Measurements from ENCODE around the gene HAT1.

HAT1 gene

DNA sequence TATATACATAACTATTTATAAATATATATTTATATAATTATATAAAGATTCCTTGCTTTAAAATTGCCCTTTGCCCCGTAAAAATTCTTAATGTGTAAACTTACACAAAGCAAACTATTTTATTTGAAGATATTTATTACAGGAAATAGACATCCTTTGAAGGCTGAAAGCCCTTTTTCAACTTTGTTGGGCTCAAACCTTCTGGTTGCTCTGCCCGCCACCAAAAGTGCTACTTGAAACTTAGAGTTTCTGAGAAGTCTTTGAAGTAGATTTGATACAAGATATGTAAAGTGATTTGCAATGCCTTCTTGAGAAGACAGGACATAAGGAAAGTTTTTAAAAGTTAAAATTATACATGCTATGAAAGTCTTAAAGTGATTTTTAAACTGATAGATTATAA, 40.9 kb downstream of the HAT1 start:
- Histone ChIP-seq H3K9ac (ENCODE audit: insufficient read length, low read depth) (no peak overlapping the region), H3K9me3 (ENCODE audit: insufficient read depth, low read length) (no peaks in the 10 kb centered on the region), H3K36me3 (ENCODE audit: insufficient read depth, insufficient read length, low read length) (peaks cover 29% of the 10 kb centered on the region), H3K27me3 (ENCODE audit: insufficient read depth, insufficient read length) (no peaks in the 10 kb centered on the region), H3K4me1 (ENCODE audit: insufficient read depth, insufficient read length) (no peaks in the 10 kb centered on the region), H3K4me3 (ENCODE audit: insufficient read length, low read depth) (no peak overlapping the region)
- no peak for DNase-seq (ENCODE audit: low read depth, low spot score)
- TF ChIP-seq ZNF274 (IDR thresholded peaks at IDR 0.05; ENCODE audit: low read depth, low read length) (no peak), YY1 (IDR thresholded peaks at IDR 0.05; ENCODE audit: insufficient read depth, insufficient read length) (no peak), SUZ12 (IDR thresholded peaks at IDR 0.05; ENCODE audit: extremely low read depth, insufficient read depth, insufficient read length) (no peak)

DNA sequence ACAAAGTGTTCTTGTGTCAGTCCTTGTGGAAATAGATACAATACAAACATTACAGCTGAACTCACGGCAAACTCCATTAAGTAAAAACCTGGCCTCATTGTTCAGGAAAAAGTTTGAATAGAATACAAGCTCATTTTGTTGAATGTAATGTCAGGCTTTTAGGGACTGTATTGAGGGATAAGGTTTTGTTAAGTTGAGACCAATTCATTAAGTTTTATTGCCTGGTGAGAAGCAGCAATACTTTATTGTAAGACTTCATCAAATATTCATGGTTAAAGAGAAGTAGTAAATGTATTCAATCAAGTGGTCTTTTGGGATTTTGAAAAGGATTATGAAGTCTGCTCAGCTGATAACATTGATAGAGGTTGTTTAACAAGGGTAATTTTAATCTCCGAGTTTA, 42.0 kb downstream of the HAT1 start:
- Histone ChIP-seq H3K4me1 (ENCODE audit: insufficient read depth, insufficient read length) (no peaks in the 10 kb centered on the region), H3K4me3 (ENCODE audit: insufficient read length, low read depth) (no peak overlapping the region), H3K27me3 (ENCODE audit: insufficient read depth, insufficient read length) (no peaks in the 10 kb centered on the region), H3K36me3 (ENCODE audit: insufficient read depth, insufficient read length, low read length) (peaks cover 32% of the 10 kb centered on the region), H3K9ac (ENCODE audit: insufficient read length, low read depth) (no peak overlapping the region), H3K9me3 (ENCODE audit: insufficient read depth, low read length) (no peaks in the 10 kb centered on the region)
- TF ChIP-seq SUZ12 (IDR thresholded peaks at IDR 0.05; ENCODE audit: extremely low read depth, insufficient read depth, insufficient read length) (no peak), YY1 (IDR thresholded peaks at IDR 0.05; ENCODE audit: insufficient read depth, insufficient read length) (no peak), ZNF274 (IDR thresholded peaks at IDR 0.05; ENCODE audit: low read depth, low read length) (no peak)
- no peak for DNase-seq (ENCODE audit: low read depth, low spot score)

DNA sequence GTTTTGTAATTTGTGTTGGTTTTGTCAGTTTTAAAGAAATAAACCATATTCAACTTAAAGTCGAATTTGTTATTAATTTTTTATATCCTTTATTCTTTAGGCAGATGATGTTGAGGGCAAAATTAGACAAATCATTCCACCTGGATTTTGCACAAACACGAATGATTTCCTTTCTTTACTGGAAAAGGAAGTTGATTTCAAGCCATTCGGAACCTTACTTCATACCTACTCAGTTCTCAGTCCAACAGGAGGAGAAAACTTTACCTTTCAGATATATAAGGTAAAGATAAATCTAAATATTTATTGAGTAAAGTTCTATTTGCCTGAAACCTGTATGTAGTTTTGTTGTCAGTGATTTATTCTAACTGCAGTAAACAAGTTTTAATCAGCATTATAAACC, 43.0 kb downstream of the HAT1 start:
- peaks cover 39% of the 10 kb centered on the region for H3K36me3 ChIP-seq (ENCODE audit: insufficient read depth, insufficient read length, low read length)
- TF ChIP-seq ZNF274 (IDR thresholded peaks at IDR 0.05; ENCODE audit: low read depth, low read length) (no peak), SUZ12 (IDR thresholded peaks at IDR 0.05; ENCODE audit: extremely low read depth, insufficient read depth, insufficient read length) (no peak), YY1 (IDR thresholded peaks at IDR 0.05; ENCODE audit: insufficient read depth, insufficient read length) (no peak)
- H3K4me1 ChIP-seq (ENCODE audit: insufficient read depth, insufficient read length), result no peaks in the 10 kb centered on the region
- no peak for DNase-seq (ENCODE audit: low read depth, low spot score)
- no peaks in the 10 kb centered on the region for H3K27me3 ChIP-seq (ENCODE audit: insufficient read depth, insufficient read length)
- no peak overlapping the region for H3K4me3 ChIP-seq (ENCODE audit: insufficient read length, low read depth)
- H3K9ac ChIP-seq (ENCODE audit: insufficient read length, low read depth), result no peak overlapping the region
- no peaks in the 10 kb centered on the region for H3K9me3 ChIP-seq (ENCODE audit: insufficient read depth, low read length)

DNA sequence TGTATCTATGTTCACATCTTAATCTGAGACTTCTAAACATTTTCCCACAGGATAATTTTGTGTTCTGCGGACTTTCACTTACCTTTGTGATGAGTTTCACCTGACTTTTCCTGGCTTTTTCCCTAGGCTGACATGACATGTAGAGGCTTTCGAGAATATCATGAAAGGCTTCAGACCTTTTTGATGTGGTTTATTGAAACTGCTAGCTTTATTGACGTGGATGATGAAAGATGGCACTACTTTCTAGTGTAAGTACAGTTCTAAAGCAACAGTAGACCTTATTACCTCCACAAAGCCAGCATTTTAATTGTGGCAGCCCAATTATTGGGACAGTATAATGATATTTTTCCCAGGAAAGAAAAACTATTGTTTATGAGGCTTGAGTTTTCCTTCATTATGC, 43.4 kb downstream of the HAT1 start:
- DNase-seq (ENCODE audit: low read depth, low spot score), result no peak
- Histone ChIP-seq H3K36me3 (ENCODE audit: insufficient read depth, insufficient read length, low read length) (peaks cover 39% of the 10 kb centered on the region), H3K9me3 (ENCODE audit: insufficient read depth, low read length) (no peaks in the 10 kb centered on the region)

DNA sequence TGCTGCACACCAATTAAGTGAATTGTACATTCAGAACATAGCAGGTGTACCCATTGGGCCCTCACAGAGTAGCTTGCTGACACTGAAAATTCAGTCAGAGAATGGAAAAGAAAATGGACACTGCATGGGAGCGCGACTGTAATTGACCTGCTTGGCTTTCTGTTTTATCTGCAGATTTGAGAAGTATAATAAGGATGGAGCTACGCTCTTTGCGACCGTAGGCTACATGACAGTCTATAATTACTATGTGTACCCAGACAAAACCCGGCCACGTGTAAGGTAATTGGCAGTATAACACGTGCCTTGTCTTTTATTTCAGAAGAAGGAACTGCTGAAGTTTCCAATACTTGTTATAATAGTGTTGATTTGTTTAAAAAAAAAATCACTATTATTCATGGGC, 44.0 kb downstream of the HAT1 start:
- Histone ChIP-seq H3K27me3 (ENCODE audit: insufficient read depth, insufficient read length) (no peaks in the 10 kb centered on the region), H3K4me3 (ENCODE audit: insufficient read length, low read depth) (no peak overlapping the region), H3K4me1 (ENCODE audit: insufficient read depth, insufficient read length) (no peaks in the 10 kb centered on the region), H3K36me3 (ENCODE audit: insufficient read depth, insufficient read length, low read length) (peaks cover 41% of the 10 kb centered on the region), H3K9ac (ENCODE audit: insufficient read length, low read depth) (no peak overlapping the region), H3K9me3 (ENCODE audit: insufficient read depth, low read length) (no peaks in the 10 kb centered on the region)
- DNase-seq (ENCODE audit: low read depth, low spot score), result no peak
- TF ChIP-seq ZNF274 (IDR thresholded peaks at IDR 0.05; ENCODE audit: low read depth, low read length) (no peak), SUZ12 (IDR thresholded peaks at IDR 0.05; ENCODE audit: extremely low read depth, insufficient read depth, insufficient read length) (no peak), YY1 (IDR thresholded peaks at IDR 0.05; ENCODE audit: insufficient read depth, insufficient read length) (no peak)

More for the DNA sequence above, 43.4 kb downstream of the HAT1 start:
- Histone ChIP-seq H3K9ac (ENCODE audit: insufficient read length, low read depth) (no peak overlapping the region), H3K4me1 (ENCODE audit: insufficient read depth, insufficient read length) (no peaks in the 10 kb centered on the region), H3K4me3 (ENCODE audit: insufficient read length, low read depth) (no peak overlapping the region), H3K27me3 (ENCODE audit: insufficient read depth, insufficient read length) (no peaks in the 10 kb centered on the region)
- TF ChIP-seq ZNF274 (IDR thresholded peaks at IDR 0.05; ENCODE audit: low read depth, low read length), result no peak
- TF ChIP-seq YY1 (IDR thresholded peaks at IDR 0.05; ENCODE audit: insufficient read depth, insufficient read length), result no peak
- no peak for TF ChIP-seq SUZ12 (IDR thresholded peaks at IDR 0.05; ENCODE audit: extremely low read depth, insufficient read depth, insufficient read length)

DNA sequence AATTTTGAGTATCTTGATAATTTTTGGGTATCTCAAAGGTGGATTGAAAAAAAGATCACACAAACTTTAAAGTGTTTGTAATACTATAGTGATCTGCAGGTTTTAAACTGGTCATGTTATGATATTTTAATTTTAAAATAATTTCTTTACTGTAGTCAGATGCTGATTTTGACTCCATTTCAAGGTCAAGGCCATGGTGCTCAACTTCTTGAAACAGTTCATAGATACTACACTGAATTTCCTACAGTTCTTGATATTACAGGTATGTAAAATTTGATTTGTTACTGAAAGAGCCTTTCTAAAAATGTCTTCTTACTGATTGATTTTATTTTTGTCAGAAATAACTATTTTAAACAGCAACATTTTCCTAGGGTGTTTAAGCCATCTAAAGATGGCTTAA, 44.4 kb downstream of the HAT1 start:
- Histone ChIP-seq H3K4me3 (ENCODE audit: insufficient read length, low read depth) (no peak overlapping the region), H3K27me3 (ENCODE audit: insufficient read depth, insufficient read length) (no peaks in the 10 kb centered on the region), H3K4me1 (ENCODE audit: insufficient read depth, insufficient read length) (no peaks in the 10 kb centered on the region), H3K36me3 (ENCODE audit: insufficient read depth, insufficient read length, low read length) (peaks cover 45% of the 10 kb centered on the region), H3K9me3 (ENCODE audit: insufficient read depth, low read length) (no peaks in the 10 kb centered on the region), H3K9ac (ENCODE audit: insufficient read length, low read depth) (no peak overlapping the region)
- DNase-seq (ENCODE audit: low read depth, low spot score), result no peak
- TF ChIP-seq SUZ12 (IDR thresholded peaks at IDR 0.05; ENCODE audit: extremely low read depth, insufficient read depth, insufficient read length), result no peak
- TF ChIP-seq ZNF274 (IDR thresholded peaks at IDR 0.05; ENCODE audit: low read depth, low read length), result no peak
- no peak for TF ChIP-seq YY1 (IDR thresholded peaks at IDR 0.05; ENCODE audit: insufficient read depth, insufficient read length)

DNA sequence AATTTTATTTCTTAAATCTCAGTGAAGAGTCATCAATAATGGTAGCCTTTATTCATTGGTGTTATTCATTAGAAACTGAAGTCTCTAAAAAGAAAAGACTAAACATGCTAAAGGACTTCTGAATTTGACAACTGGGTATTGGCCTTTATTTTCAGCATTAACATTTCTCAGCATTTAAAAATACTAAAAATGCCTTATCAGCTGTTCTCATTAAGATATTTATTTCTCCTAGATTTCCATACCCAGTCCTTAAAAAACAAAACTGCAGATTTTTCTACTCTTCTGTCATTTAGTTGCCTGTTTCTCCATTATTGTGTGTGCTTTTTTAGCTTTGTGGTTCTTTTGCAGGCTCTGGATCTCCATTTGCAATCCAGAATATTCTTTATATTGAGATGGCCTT, 46.2 kb downstream of the HAT1 start:
- Histone ChIP-seq H3K9me3 (ENCODE audit: insufficient read depth, low read length) (no peaks in the 10 kb centered on the region), H3K4me3 (ENCODE audit: insufficient read length, low read depth) (no peak overlapping the region), H3K9ac (ENCODE audit: insufficient read length, low read depth) (no peak overlapping the region), H3K4me1 (ENCODE audit: insufficient read depth, insufficient read length) (no peaks in the 10 kb centered on the region), H3K27me3 (ENCODE audit: insufficient read depth, insufficient read length) (no peaks in the 10 kb centered on the region), H3K36me3 (ENCODE audit: insufficient read depth, insufficient read length, low read length) (peaks cover 54% of the 10 kb centered on the region)
- TF ChIP-seq SUZ12 (IDR thresholded peaks at IDR 0.05; ENCODE audit: extremely low read depth, insufficient read depth, insufficient read length), result no peak
- no peak for TF ChIP-seq YY1 (IDR thresholded peaks at IDR 0.05; ENCODE audit: insufficient read depth, insufficient read length)
- TF ChIP-seq ZNF274 (IDR thresholded peaks at IDR 0.05; ENCODE audit: low read depth, low read length), result no peak
- no peak for DNase-seq (ENCODE audit: low read depth, low spot score)
